HG03196 (cell line): ENCODE measurements around the gene SPTAN1.
"Not testable (repeated sequence)": the region's sequence is repeated elsewhere in the genome, so short reads cannot be mapped to it uniquely, and the experiment has no call there.

ENCODE experiments used
- ATAC-seq: cut with Tn5 transposase; IDR thresholded peaks from one replicate; pipeline ENCODE4 v1.9.1; 2021; ENCODE audit not compliant: unreplicated experiment

Gene SPTAN1

GRCh38 chr9:128552744-128553440, 505 bp downstream of the SPTAN1 start:
- peak; percentile 31 for ATAC-seq

DNA sequence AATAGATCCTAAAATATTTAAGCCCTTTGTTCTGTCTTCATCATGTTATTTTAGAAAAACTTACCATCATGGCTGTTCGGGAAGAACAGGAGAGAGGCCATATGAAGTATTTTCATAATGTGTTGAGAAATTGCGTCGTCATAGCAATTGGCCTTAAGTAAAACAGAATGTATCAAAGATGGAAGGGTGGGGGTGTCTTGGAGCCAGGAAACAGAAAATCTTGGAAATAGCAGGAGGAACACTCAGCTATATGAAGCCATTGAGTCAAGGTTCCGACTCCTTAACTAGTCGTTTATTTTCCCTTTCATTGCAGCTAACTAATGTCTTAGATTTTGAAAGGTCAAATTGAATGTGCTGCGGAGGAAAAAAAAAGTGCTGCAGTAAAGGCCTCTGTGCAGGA, 1.3 kb downstream of the SPTAN1 start:
- no peak for ATAC-seq

GRCh38 chr9:128554155-128554862, 1.9 kb downstream of the SPTAN1 start:
- no peak for ATAC-seq

DNA sequence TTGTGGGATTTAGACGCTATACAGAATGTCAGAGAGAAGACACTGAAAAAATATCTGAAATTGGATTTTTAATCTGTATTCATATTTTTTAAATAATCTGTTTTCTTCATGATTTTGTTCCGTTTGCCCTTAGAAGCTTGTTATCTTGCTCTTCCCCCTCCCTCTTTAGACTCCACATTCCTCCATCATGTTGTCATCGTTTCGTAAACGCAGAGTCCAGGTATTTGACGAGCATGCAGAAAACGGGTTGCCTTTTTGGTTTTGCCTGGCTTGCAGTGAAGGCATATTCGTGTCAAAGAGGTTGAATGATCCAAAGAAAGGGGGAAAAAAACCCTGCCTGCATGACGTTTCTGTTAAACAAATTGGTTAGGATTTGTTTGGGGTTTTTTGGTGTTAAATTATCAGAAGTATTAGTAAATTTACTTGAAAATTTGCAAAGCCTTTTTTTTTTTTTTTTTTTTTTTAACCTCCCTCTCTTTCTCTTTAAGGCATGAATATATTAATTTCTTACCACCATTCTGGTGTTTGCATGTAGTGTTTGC, 2.9 kb downstream of the SPTAN1 start:
- ATAC-seq = no peak

- no peak for ATAC-seq
Observed at GRCh38 chr9:128556276-128556675, 3.9 kb downstream of the SPTAN1 start.

GRCh38 chr9:128556926-128557634, 4.7 kb downstream of the SPTAN1 start:
- ATAC-seq = no peak

- ATAC-seq = peak; percentile 77
Observed at GRCh38 chr9:128558431-128559310, 6.3 kb downstream of the SPTAN1 start.

DNA sequence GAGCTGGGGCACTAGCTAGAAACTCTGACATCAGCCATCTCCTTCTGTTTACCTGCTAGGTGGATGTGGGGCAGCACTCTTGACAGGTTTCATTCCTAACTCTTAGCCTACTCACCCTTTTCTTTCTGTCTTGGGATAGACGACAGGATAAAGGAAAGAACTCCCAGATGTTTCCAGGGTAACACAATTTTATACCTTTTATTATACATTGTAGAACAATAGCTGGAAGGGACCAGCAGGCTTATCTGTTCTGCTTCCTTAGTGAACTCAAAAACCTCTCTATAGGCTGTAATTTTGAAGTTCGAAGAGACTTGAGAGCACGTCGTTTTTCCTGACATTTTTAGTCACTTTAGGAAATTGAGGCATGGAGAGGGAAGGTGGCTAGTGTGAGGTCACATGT, 13.2 kb downstream of the SPTAN1 start:
- no peak for ATAC-seq

DNA sequence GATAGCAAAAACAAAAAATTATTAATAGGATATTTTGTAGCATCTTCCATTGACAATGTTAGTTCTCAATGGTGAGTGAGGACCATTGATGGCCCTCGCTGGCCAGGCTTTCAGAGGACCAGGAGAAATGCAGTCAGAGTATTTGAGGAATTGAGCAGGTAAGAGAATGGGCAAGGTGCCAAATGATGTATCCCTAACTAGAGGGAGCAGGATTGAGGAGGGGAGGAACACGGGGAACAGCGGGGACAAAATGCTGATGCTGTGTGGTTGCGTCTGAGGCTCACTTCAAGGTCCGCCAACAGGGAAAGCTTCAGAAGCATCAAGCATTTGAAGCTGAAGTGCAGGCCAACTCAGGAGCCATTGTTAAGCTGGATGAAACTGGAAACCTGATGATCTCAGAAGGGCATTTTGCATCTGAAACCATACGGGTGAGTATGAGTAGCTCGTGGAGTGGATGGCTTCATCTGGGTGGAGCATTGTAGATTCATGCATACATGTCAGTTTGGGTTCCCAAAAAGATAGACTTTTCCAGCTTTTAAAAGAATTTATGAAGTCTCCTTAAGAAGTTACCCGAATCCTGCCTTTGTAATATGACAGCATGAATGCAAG, 16.2 kb downstream of the SPTAN1 start:
- no peak for ATAC-seq

- no peak for ATAC-seq
Observed at GRCh38 chr9:128575469-128575868, 23.1 kb downstream of the SPTAN1 start.

DNA sequence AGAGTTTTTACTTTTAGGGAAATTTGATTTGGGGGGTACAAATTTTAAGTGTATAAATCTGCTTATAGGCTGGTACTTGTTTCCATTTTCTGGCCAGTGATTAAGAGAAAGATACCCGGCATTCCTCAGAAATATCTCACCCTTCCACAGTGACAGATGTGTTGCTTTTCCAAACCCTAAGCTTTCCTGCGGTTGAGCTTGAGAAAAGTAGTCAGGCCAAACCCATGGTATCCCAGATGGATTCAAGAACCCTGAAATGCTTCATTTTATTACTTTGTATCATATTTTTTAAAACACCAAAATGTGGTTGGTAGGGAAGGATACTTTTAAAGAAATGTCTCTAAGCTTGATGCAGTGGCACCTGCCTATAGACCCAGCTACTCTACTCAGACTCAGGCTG, 23.5 kb downstream of the SPTAN1 start:
- ATAC-seq = no peak

- ATAC-seq = no peak
Observed at GRCh38 chr9:128577206-128577605, 24.8 kb downstream of the SPTAN1 start.

DNA sequence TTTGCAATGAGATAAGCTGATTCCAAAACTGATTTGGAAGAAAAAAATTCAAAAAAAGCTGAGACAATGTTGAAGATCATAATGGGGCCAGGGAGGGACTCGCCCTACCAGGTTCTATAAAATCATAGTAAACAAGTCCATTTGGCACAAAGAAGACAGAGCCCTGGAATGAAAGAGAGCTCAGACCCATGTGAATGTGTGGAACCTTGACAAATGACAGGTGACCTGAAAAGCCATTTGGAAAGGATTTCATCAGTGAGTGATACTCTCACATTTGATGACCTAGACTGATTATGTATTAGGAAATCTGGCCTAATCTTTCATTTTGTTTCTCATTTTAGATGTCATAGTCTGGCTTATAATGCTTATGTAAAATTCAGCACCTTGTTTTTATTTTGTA, 26.8 kb downstream of the SPTAN1 start:
- ATAC-seq = no peak

DNA sequence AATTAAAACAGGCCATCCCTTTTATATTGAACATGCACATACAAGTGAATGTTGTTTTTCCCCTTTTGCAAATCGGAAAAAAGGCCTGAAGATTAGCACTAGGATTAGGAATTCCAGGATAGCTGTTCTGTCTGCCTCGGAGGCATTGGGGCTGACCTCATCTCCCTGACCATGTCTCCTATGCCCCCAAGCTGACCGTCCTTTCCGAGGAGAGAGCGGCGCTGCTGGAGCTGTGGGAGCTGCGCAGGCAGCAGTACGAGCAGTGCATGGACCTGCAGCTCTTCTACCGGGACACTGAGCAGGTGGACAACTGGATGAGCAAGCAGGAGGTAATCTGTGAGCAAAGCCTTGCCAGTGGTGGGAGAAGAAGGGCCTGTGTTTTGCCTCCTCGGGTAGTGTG, 28.3 kb downstream of the SPTAN1 start:
- ATAC-seq = no peak

DNA sequence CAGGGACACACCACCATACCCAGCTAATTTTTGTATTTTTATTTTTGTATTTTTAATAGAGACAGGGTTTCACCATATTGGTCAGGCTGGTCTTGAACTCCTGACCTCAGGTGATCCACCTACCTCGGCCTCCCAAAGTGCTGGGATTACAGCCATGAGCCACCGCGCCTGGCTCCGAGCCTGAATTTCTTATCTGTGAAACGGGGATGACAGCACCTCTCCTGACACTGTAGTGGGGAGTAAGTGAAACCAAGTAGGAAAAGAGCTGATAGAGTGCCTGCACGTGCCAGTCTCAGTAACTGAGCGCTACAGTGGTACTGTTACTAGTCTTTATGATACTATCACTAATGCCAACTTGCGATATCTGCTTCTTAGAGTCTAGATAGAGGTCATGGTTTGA, 32.8 kb downstream of the SPTAN1 start:
- not testable (repeated sequence) for ATAC-seq

GRCh38 chr9:128586934-128587333, 34.5 kb downstream of the SPTAN1 start:
- ATAC-seq = not testable (repeated sequence)

DNA sequence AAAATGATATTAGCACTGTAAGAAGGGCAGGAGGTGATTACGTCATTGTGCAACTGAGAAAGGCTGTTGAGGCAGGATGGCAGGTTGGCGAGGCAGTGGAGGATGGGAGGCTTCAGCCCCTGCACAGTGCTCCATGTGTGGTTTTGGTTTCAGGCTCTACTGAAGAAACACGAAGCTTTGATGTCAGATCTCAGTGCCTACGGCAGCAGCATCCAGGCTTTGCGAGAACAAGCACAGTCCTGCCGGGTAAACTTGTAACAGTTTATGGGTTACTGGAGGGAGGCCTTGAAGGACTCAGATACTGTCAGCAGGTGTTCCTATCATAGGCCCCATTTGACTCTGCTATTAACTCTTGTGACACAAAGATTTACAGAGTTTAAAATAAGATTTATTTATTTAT, 35.1 kb downstream of the SPTAN1 start:
- no peak for ATAC-seq

- ATAC-seq = no peak
Observed at GRCh38 chr9:128588581-128589233, 36.3 kb downstream of the SPTAN1 start.

- no peak for ATAC-seq
Observed at GRCh38 chr9:128593039-128593438, 40.7 kb downstream of the SPTAN1 start.

GRCh38 chr9:128593856-128594255, 41.5 kb downstream of the SPTAN1 start:
- no peak for ATAC-seq
